K562 treated with DMSO at 1 percent for 12 hours (cell line): ENCODE measurements around the gene PDE8A. TPM values are rescaled to one million over a fixed set of nuclear protein-coding genes. Genes with fewer than 3 reads are reported as not detected.

Experiments
- total RNA-seq: library from RNA; unstranded; fragments of 300-600 nt; gene quantifications from 2 replicates; pipeline ENCODE4 v1.2.3, GENCODE V29; 2022; ENCODE audit not compliant: insufficient read depth

The PDE8A gene
- total RNA-seq: 5.7 and 14.5 TPM in 2 replicates

GRCh38 chr15:84981711-84982300, at the start of gene PDE8A:
Gene PDE8A, plus strand, starts transcription at chr15:84981856. Its CDS starts 307 bp downstream, at chr15:84982163.

Other genes starting within 250 kb of the PDE8A start
- 6.8 and 23.2 TPM in 2 replicates for gene ZNF592, start 233.3 kb upstream of the PDE8A start, total RNA-seq
- gene ALPK3, start 164.5 kb upstream of the PDE8A start, total RNA-seq: 0.14 and 0.52 TPM in 2 replicates
- not detected in 2 replicates for gene SLC28A1, start 97.2 kb upstream of the PDE8A start, total RNA-seq